ENCODE measurements around the gene ARHGEF12. TPM values are rescaled to one million over a fixed set of nuclear protein-coding genes. Genes with fewer than 3 reads are reported as not detected.
"Not testable (repeated sequence)": the region's sequence is repeated elsewhere in the genome, so short reads cannot be mapped to it uniquely, and the experiment has no call there.

The ARHGEF12 gene
- total and polyA plus RNA-seq, 2 donors, result 33.7 to 167 TPM

DNA sequence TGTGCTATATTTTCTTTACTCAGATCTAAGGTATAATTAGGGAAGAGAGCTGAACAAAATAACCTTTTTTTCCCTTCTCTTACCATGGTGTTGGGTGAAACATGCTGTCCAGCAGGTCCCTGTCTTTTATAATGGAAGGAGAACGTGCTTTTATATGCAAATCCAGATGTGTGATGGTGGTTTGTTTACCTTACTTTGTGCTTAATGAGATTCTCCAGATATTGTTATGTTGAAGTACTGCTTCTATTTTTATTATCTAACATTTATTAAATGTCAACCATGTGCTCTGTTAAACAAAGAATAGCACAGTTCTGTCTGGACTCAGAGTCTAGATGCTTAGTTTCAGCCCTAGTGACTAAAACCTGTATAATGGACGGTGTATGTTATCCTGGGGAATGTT lies 165.2 kb downstream of the ARHGEF12 start:
- no peak for DNase-seq (ENCODE audit: extremely low spot score)
- no peaks in the 10 kb centered on the region for H3K36me3 ChIP-seq (ENCODE audit: insufficient read depth)
- WGBS, result 25% methylated on average over 2 of the region's 2 CpGs
- no peaks in the 10 kb centered on the region for H3K4me1 ChIP-seq (ENCODE audit: insufficient read depth)
- H3K27ac ChIP-seq (ENCODE audit: low read depth), result no peak overlapping the region
- no peak overlapping the region for H3K4me3 ChIP-seq (ENCODE audit: low read depth, low read length)

- Histone ChIP-seq H3K4me1 (ENCODE audit: insufficient read depth) (no peaks in the 10 kb centered on the region), H3K27ac (ENCODE audit: low read depth) (no peak overlapping the region), H3K36me3 (ENCODE audit: insufficient read depth) (no peaks in the 10 kb centered on the region), H3K4me3 (ENCODE audit: low read depth, low read length) (no peak overlapping the region)
- DNase-seq (ENCODE audit: extremely low spot score), result no peak
- 60% methylated on average over 5 of the region's 5 CpGs for WGBS
These were observed 166.0 kb downstream of the ARHGEF12 start for GRCh38 chr11:120501976-120502755.

DNA sequence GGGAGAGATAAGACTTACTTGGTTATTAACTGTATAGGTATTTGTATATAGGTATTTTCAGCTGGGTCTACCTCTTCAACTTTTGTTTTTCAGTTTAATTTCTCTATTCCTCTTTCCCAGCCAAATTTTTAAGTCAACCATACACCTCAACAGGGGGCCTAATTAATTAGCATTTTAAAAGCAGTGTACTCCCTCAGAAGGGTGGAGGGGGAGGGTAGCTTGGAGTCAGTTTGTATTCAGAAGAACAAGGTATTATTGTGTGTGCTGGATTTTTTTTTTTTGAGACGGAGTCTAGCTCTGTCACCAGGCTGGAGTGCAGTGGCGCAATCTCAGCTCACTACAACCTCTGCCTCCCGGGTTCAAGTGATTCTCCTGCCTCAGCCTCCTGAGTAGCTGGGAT lies 167.3 kb downstream of the ARHGEF12 start:
- H3K36me3 ChIP-seq (ENCODE audit: insufficient read depth); DNase-seq (ENCODE audit: extremely low spot score); H3K4me1 ChIP-seq (ENCODE audit: insufficient read depth); H3K27ac ChIP-seq (ENCODE audit: low read depth); H3K4me3 ChIP-seq (ENCODE audit: low read depth, low read length): not testable (repeated sequence)
- 66% methylated on average over 3 of the region's 3 CpGs for whole genome bisulfite sequencing

GRCh38 chr11:120505801-120506425 lies 169.7 kb downstream of the ARHGEF12 start:
- no peak overlapping the region for H3K4me3 ChIP-seq (ENCODE audit: low read depth, low read length)
- H3K36me3 ChIP-seq (ENCODE audit: insufficient read depth), result no peaks in the 10 kb centered on the region
- H3K27ac ChIP-seq (ENCODE audit: low read depth), result no peak overlapping the region
- 83% methylated on average over 7 of the region's 7 CpGs for WGBS
- DNase-seq (ENCODE audit: extremely low spot score), result no peak
- H3K4me1 ChIP-seq (ENCODE audit: insufficient read depth), result no peaks in the 10 kb centered on the region

DNA sequence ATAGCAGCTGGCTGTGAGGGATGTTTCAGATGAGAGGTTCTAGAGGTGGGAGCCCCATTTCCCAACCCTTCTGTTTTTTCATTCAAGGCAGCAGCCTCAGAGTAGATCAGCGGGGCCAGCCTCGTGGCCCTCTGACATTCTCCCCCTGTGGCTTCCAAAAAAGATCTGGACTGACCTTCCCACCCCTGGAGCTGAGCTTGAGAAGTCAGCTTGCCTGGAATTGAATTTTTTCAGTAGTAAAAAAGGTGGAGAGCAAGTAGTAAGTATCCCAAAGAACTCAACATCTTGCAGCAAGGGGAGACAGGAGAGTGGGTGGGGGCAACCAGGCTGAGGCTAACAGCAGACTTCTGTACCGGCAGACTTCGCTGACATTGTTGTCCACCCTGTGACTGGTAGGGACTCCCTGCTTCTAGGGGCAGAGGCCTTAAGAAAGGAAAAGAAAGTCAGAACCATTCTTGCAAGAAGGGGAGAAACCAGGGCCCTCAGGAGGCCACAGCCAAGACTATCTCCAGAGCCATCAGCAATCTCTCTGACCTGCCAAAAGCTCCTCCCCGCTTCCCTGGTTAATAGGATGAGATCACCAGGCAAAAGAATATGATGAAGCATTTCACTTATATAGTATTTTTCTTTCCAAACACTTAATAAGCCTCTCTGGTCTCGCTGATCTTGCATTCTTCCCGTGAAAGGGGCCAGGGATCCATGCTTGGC lies 173.3 kb downstream of the ARHGEF12 start:
- 72% methylated on average over 7 of the region's 7 CpGs for WGBS
- DNase-seq (ENCODE audit: extremely low spot score), result no peak
- H3K4me1 ChIP-seq (ENCODE audit: insufficient read depth), result no peaks in the 10 kb centered on the region
- H3K36me3 ChIP-seq (ENCODE audit: insufficient read depth), result no peaks in the 10 kb centered on the region
- H3K27ac ChIP-seq (ENCODE audit: low read depth), result no peak overlapping the region
- no peak overlapping the region for H3K4me3 ChIP-seq (ENCODE audit: low read depth, low read length)

- Histone ChIP-seq H3K36me3 (ENCODE audit: insufficient read depth) (no peaks in the 10 kb centered on the region), H3K4me1 (ENCODE audit: insufficient read depth) (no peaks in the 10 kb centered on the region), H3K4me3 (ENCODE audit: low read depth, low read length) (no peak overlapping the region), H3K27ac (ENCODE audit: low read depth) (no peak overlapping the region)
- WGBS, result 73% methylated on average over 20 of the region's 20 CpGs
- DNase-seq (ENCODE audit: extremely low spot score), result no peak
These were observed 174.3 kb downstream of the ARHGEF12 start for GRCh38 chr11:120510406-120511115.

- no peak within 1 kb of the TSS for H3K27ac ChIP-seq (ENCODE audit: low read depth)
These were observed 175.1 kb downstream of the ARHGEF12 start, which contains the start of gene GRIK4 for GRCh38 chr11:120511116-120511819. TSS of gene GRIK4 (plus strand) at chr11:120511748. CDS start at chr11:120660319, 148,571 bp downstream.

DNA sequence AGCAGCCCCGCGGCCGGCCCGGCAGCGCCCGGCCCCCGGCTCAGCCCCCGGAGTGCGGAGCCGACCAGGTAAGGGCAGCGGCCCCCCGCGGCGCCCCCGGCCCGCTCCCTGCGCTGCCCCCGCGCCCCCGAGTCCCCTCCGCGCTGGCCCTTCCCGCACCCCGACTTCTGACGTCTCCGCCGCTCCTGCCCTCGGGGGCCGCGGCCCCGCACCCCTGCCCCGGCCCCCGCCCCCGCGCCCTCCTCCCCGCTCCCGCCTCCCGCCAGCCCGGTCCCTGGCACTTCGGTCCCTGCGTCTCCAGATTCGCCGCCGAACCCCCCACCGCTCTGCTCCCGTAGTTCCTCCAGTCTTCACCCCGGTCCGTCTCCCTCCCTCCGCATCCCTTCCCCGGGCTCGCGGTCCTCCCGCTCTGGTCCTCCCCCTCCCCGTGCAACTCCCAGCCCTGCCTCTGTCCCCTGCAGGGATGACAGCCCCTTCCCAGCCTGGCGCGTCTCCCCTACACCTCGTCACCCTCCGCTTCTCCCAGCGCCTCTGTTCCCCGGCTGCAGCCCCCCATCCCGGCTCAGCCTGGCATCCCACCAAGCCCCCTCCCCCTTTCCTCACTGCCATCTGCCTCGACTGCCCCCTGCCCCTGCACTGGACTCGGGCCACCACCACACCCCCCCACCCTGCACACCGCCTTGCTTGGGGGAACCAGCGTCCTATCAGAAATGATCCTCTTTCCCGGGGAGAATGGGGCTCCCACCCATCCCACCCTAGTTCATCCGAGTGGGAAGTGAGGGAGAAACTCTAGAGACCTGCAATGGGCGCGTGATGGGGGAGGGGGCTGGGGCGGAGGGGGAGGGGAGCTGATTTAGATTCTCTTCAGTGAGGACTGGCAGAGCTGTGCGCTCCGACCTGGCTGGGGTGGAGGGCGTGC lies 175.9 kb downstream of the ARHGEF12 start:
- no peak for DNase-seq (ENCODE audit: extremely low spot score)
- WGBS, result 13% methylated on average over 72 of the region's 73 CpGs
- H3K27ac ChIP-seq (ENCODE audit: low read depth), result no peak overlapping the region

More at GRCh38 chr11:120511116-120511819, 175.1 kb downstream of the ARHGEF12 start, which contains the start of gene GRIK4:
- Histone ChIP-seq H3K36me3 (ENCODE audit: insufficient read depth) (no peaks in the 10 kb centered on the region), H3K4me1 (ENCODE audit: insufficient read depth) (no peaks in the 10 kb centered on the region), H3K4me3 (ENCODE audit: low read depth, low read length) (peak within 1 kb of the TSS; percentile 64)
- 1% methylated on average over 95 of the region's 95 CpGs for WGBS
- peak; percentile 37 for DNase-seq (ENCODE audit: extremely low spot score)

GRCh38 chr11:120512739-120513435 lies 176.7 kb downstream of the ARHGEF12 start:
- Histone ChIP-seq H3K4me1 (ENCODE audit: insufficient read depth) (no peaks in the 10 kb centered on the region), H3K27ac (ENCODE audit: low read depth) (no peak overlapping the region), H3K36me3 (ENCODE audit: insufficient read depth) (no peaks in the 10 kb centered on the region), H3K4me3 (ENCODE audit: low read depth, low read length) (no peak overlapping the region)
- DNase-seq (ENCODE audit: extremely low spot score), result no peak
- WGBS, result 91% methylated on average over 22 of the region's 22 CpGs

More for the DNA sequence above, 175.9 kb downstream of the ARHGEF12 start:
- Histone ChIP-seq H3K4me1 (ENCODE audit: insufficient read depth) (no peaks in the 10 kb centered on the region), H3K4me3 (ENCODE audit: low read depth, low read length) (peak overlapping the region; percentile 64), H3K36me3 (ENCODE audit: insufficient read depth) (no peaks in the 10 kb centered on the region)

GRCh38 chr11:120513436-120514315 lies 177.5 kb downstream of the ARHGEF12 start:
- DNase-seq (ENCODE audit: extremely low spot score), result no peak
- WGBS, result 83% methylated on average over 19 of the region's 19 CpGs
- H3K27ac ChIP-seq (ENCODE audit: low read depth), result no peak overlapping the region
- H3K4me1 ChIP-seq (ENCODE audit: insufficient read depth), result no peaks in the 10 kb centered on the region
- no peak overlapping the region for H3K4me3 ChIP-seq (ENCODE audit: low read depth, low read length)
- no peaks in the 10 kb centered on the region for H3K36me3 ChIP-seq (ENCODE audit: insufficient read depth)

GRCh38 chr11:120514541-120515121 lies 178.4 kb downstream of the ARHGEF12 start:
- no peaks in the 10 kb centered on the region for H3K36me3 ChIP-seq (ENCODE audit: insufficient read depth)
- no peaks in the 10 kb centered on the region for H3K4me1 ChIP-seq (ENCODE audit: insufficient read depth)
- no peak overlapping the region for H3K4me3 ChIP-seq (ENCODE audit: low read depth, low read length)
- 90% methylated on average over 14 of the region's 14 CpGs for WGBS
- no peak overlapping the region for H3K27ac ChIP-seq (ENCODE audit: low read depth)
- DNase-seq (ENCODE audit: extremely low spot score), result no peak

Measured in urinary bladder (tissue), 4 donors.